Endothelial cell (in vitro differentiated cells): ENCODE results near the gene FTO. TPM values are rescaled to one million over a fixed set of nuclear protein-coding genes. Genes with fewer than 3 reads are reported as not detected.

Experiments
- DNase-seq: peaks from one replicate; pipeline ENCODE4 v3.0.0; 2021; ENCODE audit warnings: low spot score
- H3K27ac Mint-ChIP-seq: one replicate; pipeline ENCODE4 v1.8.0; 2021; ENCODE audit warnings: mixed read lengths, inconsistent platforms; ENCODE audit not compliant: unreplicated experiment
- H3K27me3 Mint-ChIP-seq: one replicate; pipeline ENCODE4 v1.8.0; 2021; ENCODE audit warnings: mild to moderate bottlenecking, moderate library complexity, mixed read lengths, inconsistent platforms; ENCODE audit not compliant: unreplicated experiment
- H3K36me3 Mint-ChIP-seq: one replicate; pipeline ENCODE4 v1.8.0; 2021; ENCODE audit warnings: mild to moderate bottlenecking, low read depth, mixed read lengths, inconsistent platforms; ENCODE audit not compliant: unreplicated experiment
- H3K4me1 Mint-ChIP-seq: one replicate; pipeline ENCODE4 v1.8.0; 2021; ENCODE audit warnings: mild to moderate bottlenecking, mixed read lengths, inconsistent platforms; ENCODE audit not compliant: unreplicated experiment
- H3K4me3 Mint-ChIP-seq: one replicate; pipeline ENCODE4 v1.8.0; 2021; ENCODE audit warnings: mild to moderate bottlenecking, mixed read lengths, inconsistent platforms; ENCODE audit not compliant: unreplicated experiment
- H3K9me3 Mint-ChIP-seq: one replicate; pipeline ENCODE4 v1.8.0; 2021; ENCODE audit warnings: mixed read lengths, inconsistent platforms; ENCODE audit not compliant: unreplicated experiment
- CTCF ChIP-seq: fragments of 200-600 bp; sonication (generic); IDR thresholded peaks from one replicate; pipeline ENCODE4 v1.5.0; 2021; ENCODE audit warnings: antibody characterized with exemption; ENCODE audit not compliant: unreplicated experiment
- total RNA-seq: library from RNA; stranded (reverse); fragmentation: NEBNext Ultra II Directional; extraction: Animal tissue kit (Norgen Biotek cat#: 25700); gene quantifications from one replicate; pipeline ENCODE4 v1.2.1, GENCODE V29; 2021; ENCODE audit not compliant: unreplicated experiment

Gene FTO
- total RNA-seq, 1 donor from 2014 or later: 83.8 TPM

DNA sequence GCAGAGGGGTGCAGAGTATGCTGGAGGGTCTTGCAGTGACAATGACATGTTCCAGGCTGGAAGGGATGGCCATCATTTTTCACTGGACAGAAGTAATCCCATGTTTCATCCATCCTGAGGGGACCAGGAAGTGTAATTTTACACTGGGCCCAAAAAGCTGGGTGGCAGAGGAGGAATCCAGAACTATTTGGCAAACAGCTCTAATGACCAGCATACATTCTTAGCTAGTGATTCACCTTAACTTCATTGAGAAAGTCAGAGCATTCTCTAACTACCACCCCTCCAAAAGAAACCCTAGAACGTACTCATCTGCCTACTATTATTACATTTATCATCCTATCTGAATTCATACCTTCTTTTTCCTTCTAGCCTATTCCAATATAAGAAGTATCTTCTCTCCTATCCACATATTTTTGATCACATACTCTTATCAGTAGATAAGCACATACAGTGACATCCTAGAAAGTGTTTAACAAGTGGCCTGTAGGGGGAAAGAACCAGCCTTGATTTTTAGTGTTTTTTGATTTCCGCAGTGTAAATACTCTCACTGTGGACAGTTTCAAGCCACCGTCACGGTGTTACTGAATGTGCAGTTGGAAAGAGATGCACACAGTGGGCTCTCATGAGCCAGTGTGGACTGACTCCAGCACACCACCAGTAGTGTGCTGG, 118.1 kb downstream of the FTO start:
- Mint-ChIP-seq H3K4me1 (no peaks in the 10 kb centered on the region), H3K36me3 (no peaks in the 10 kb centered on the region), H3K9me3 (no peaks in the 10 kb centered on the region), H3K27ac (no peak overlapping the region), H3K4me3 (no peak overlapping the region), H3K27me3 (no peaks in the 10 kb centered on the region)
- DNase-seq: no peak
- TF ChIP-seq CTCF: no peak

GRCh38 chr16:53822936-53823529, 119.1 kb downstream of the FTO start:
- Mint-ChIP-seq H3K27ac (no peak overlapping the region), H3K27me3 (no peaks in the 10 kb centered on the region), H3K4me1 (no peaks in the 10 kb centered on the region), H3K9me3 (no peaks in the 10 kb centered on the region), H3K4me3 (no peak overlapping the region), H3K36me3 (no peaks in the 10 kb centered on the region)
- DNase-seq: no peak
- no peak for TF ChIP-seq CTCF

- no peaks in the 10 kb centered on the region for H3K9me3 Mint-ChIP-seq
- H3K4me1 Mint-ChIP-seq: peaks cover 2% of the 10 kb centered on the region
- H3K27me3 Mint-ChIP-seq: no peaks in the 10 kb centered on the region
Measured at GRCh38 chr16:53826658-53827057, 122.7 kb downstream of the FTO start.

DNA sequence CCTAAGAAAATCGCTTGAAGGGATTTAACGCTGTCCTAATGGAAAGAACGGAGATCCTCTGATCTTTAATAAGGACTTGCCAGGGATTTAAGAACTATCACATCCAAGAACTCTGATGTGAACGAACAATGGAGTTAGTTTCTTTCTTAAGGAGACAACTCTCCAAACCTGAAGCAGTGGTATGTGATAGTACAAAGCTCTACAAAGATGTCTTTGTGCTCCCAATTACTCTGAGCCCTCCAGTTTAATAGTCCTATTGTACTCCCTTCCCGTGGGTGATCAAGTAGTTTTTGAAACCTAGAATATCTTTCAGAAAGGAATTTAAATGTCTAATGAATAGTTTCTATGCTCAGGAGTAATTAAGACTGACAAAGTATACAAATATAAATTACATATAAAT, 123.8 kb downstream of the FTO start:
- H3K9me3 Mint-ChIP-seq: no peaks in the 10 kb centered on the region
- H3K27ac Mint-ChIP-seq: no peak overlapping the region
- no peak overlapping the region for H3K4me3 Mint-ChIP-seq
- no peaks in the 10 kb centered on the region for H3K27me3 Mint-ChIP-seq
- TF ChIP-seq CTCF: no peak
- peaks cover 4% of the 10 kb centered on the region for H3K4me1 Mint-ChIP-seq
- DNase-seq: no peak
- peaks cover 5% of the 10 kb centered on the region for H3K36me3 Mint-ChIP-seq

More at GRCh38 chr16:53826658-53827057, 122.7 kb downstream of the FTO start:
- DNase-seq: no peak
- TF ChIP-seq CTCF: no peak
- Mint-ChIP-seq H3K4me3 (no peak overlapping the region), H3K27ac (no peak overlapping the region), H3K36me3 (peaks cover 5% of the 10 kb centered on the region)

DNA sequence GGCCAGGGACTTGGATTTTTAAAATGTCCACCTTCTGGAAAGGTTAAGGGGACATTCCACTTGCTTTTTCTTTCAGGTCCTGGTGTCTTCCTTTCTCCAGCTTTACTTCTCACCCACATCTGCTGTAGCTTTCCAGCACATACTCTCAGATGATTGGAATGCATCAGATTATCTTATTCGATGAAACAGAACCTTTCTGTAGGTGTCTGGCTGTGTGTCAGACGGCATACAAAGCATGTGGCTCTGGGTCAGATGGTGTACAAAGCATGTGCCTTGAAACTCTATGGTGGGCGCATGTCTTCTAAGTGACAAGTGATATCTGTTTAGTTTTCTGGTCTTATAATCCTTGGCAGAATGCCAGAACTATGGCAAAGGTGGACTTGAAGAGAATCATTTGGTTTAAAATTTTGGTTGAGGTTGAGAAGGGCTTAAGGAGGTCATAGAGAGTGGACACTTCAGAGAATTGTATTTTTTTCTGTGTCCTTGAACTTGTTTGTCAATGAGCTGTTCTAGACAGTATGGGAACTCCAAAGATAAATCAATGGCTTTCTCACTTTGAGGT, 125.3 kb downstream of the FTO start:
- no peak for TF ChIP-seq CTCF
- Mint-ChIP-seq H3K36me3 (peaks cover 5% of the 10 kb centered on the region), H3K4me1 (peaks cover 4% of the 10 kb centered on the region), H3K4me3 (no peak overlapping the region), H3K27ac (no peak overlapping the region), H3K27me3 (no peaks in the 10 kb centered on the region), H3K9me3 (no peaks in the 10 kb centered on the region)
- no peak for DNase-seq
